H9 (cell line): ENCODE results near the gene ZNF275. TPM values are rescaled to one million over a fixed set of nuclear protein-coding genes. Genes with fewer than 3 reads are reported as not detected.

Experiments
- DNase-seq: peaks from one replicate; pipeline ENCODE4 v3.0.0-alpha.2; 2017
- H2AFZ ChIP-seq: one replicate; pipeline ENCODE4 v1.6.1; 2013; ENCODE audit warnings: mild to moderate bottlenecking, low read length, control low read depth, moderate library complexity
- H2AK5ac ChIP-seq: 2 replicates; pipeline ENCODE4 v1.6.1; 2013; ENCODE audit warnings: low read length, control low read depth, mixed read lengths; ENCODE audit not compliant: insufficient read length
- H2BK120ac ChIP-seq: one replicate; pipeline ENCODE4 v1.6.1; 2013; ENCODE audit warnings: low read depth, mild to moderate bottlenecking, low read length, control low read depth, inconsistent platforms; ENCODE audit not compliant: poor library complexity, severe bottlenecking
- H2BK12ac ChIP-seq: 2 replicates; pipeline ENCODE4 v1.6.1; 2013; ENCODE audit warnings: low read length, control low read depth, mixed read lengths, low read depth; ENCODE audit not compliant: insufficient read length
- H2BK15ac ChIP-seq: 2 replicates; pipeline ENCODE4 v1.6.1; 2013; ENCODE audit warnings: low read depth, low read length, control low read depth
- H2BK20ac ChIP-seq: one replicate; pipeline ENCODE4 v1.6.1; 2013; ENCODE audit warnings: low read depth, mild to moderate bottlenecking, low read length, control low read depth, inconsistent platforms; ENCODE audit not compliant: poor library complexity, severe bottlenecking
- H2BK5ac ChIP-seq: 2 replicates; pipeline ENCODE4 v1.6.1; 2013; ENCODE audit warnings: low read length, control low read depth, mixed read lengths; ENCODE audit not compliant: insufficient read length
- H3K14ac ChIP-seq: 2 replicates; pipeline ENCODE4 v1.6.1; 2013; ENCODE audit warnings: low read length, control low read depth; ENCODE audit not compliant: insufficient read depth
- H3K18ac ChIP-seq: 2 replicates; pipeline ENCODE4 v1.6.1; 2013; ENCODE audit warnings: low read depth, mild to moderate bottlenecking, mixed read lengths, low read length, control low read depth; ENCODE audit not compliant: insufficient read length
- H3K23ac ChIP-seq: 2 replicates; pipeline ENCODE4 v1.6.1; 2013; ENCODE audit warnings: low read length, control low read depth, mixed read lengths, low read depth; ENCODE audit not compliant: insufficient read length
- H3K23me2 ChIP-seq: 2 replicates; pipeline ENCODE4 v1.6.1; 2013; ENCODE audit warnings: low read depth, mild to moderate bottlenecking, mixed read lengths, low read length, control low read depth; ENCODE audit not compliant: insufficient read length, poor library complexity, severe bottlenecking
- H3K27ac ChIP-seq: 2 replicates; pipeline ENCODE4 v1.5.1; 2013; ENCODE audit warnings: low read length, control low read depth, mixed read lengths, low read depth; ENCODE audit not compliant: insufficient read length
- H3K27me3 ChIP-seq: 2 replicates; pipeline ENCODE4 v1.6.1; 2013; ENCODE audit warnings: low read length, control low read depth, inconsistent platforms; ENCODE audit not compliant: insufficient read depth
- H3K4ac ChIP-seq: 2 replicates; pipeline ENCODE4 v1.6.1; 2013; ENCODE audit warnings: low read depth, mild to moderate bottlenecking, control low read depth, inconsistent platforms, low read length, moderate library complexity
- H3K4me1 ChIP-seq: 2 replicates; pipeline ENCODE4 v1.6.1; 2013; ENCODE audit warnings: low read length, control low read depth, inconsistent platforms; ENCODE audit not compliant: insufficient read depth
- H3K4me2 ChIP-seq: 2 replicates; pipeline ENCODE4 v1.6.1; 2013; ENCODE audit warnings: low read length, control low read depth, mixed read lengths; ENCODE audit not compliant: insufficient read length, insufficient read depth
- H3K56ac ChIP-seq: 2 replicates; pipeline ENCODE4 v1.6.1; 2013; ENCODE audit warnings: low read depth, mild to moderate bottlenecking, mixed read lengths, low read length, control low read depth; ENCODE audit not compliant: insufficient read length
- H3K79me1 ChIP-seq: 2 replicates; pipeline ENCODE4 v1.6.1; 2013; ENCODE audit warnings: low read depth, mild to moderate bottlenecking, moderate library complexity, low read length, control low read depth, inconsistent platforms; ENCODE audit not compliant: insufficient read depth, poor library complexity, severe bottlenecking
- H3K79me2 ChIP-seq: 2 replicates; pipeline ENCODE4 v1.6.1; 2013; ENCODE audit warnings: low read length, control low read depth, inconsistent platforms; ENCODE audit not compliant: insufficient read depth
- H3K9ac ChIP-seq: 2 replicates; pipeline ENCODE4 v1.6.1; 2013; ENCODE audit warnings: low read length, control low read depth, mixed read lengths; ENCODE audit not compliant: insufficient read length; ENCODE audit errors: extremely low read depth
- H3K9me3 ChIP-seq: one replicate; pipeline ENCODE4 v1.6.1; 2013; ENCODE audit warnings: low read depth, low read length, inconsistent platforms; ENCODE audit not compliant: control insufficient read depth
- H3T11ph ChIP-seq: one replicate; pipeline ENCODE4 v1.6.1; 2013; ENCODE audit warnings: mild to moderate bottlenecking, low read length, control low read depth, inconsistent platforms
- H4K20me1 ChIP-seq: one replicate; pipeline ENCODE4 v1.6.1; 2013; ENCODE audit not compliant: control insufficient read depth, insufficient read length, insufficient read depth
- H4K5ac ChIP-seq: 2 replicates; pipeline ENCODE4 v1.6.1; 2013; ENCODE audit warnings: low read depth, mild to moderate bottlenecking, mixed read lengths, low read length, control low read depth; ENCODE audit not compliant: insufficient read length
- H4K8ac ChIP-seq: replicated peaks from 2 replicates; pipeline ENCODE4 v1.6.1; 2013; ENCODE audit warnings: low read length, control low read depth, mixed read lengths, low read depth; ENCODE audit not compliant: insufficient read length
- H4K91ac ChIP-seq: 2 replicates; pipeline ENCODE4 v1.6.1; 2013; ENCODE audit warnings: low read depth, mild to moderate bottlenecking, moderate library complexity, mixed read lengths, low read length, control low read depth; ENCODE audit not compliant: insufficient read length
- H3K27ac Mint-ChIP-seq, 3 experiments: 2 replicates in 2 of 3; 3 replicates in 1 of 3; pipeline ENCODE4 v1.8.0; 2020 to 2021; ENCODE audit warnings: mixed read lengths in 3 of 3, mild to moderate bottlenecking in 1 of 3, moderate library complexity in 1 of 3
- H3K27me3 Mint-ChIP-seq: 2 replicates; pipeline ENCODE4 v1.8.0; 2021; ENCODE audit warnings: low read depth, mild to moderate bottlenecking, moderate library complexity, mixed read lengths
- H3K36me3 Mint-ChIP-seq, 3 experiments: 2 replicates in 2 of 3; 3 replicates in 1 of 3; pipeline ENCODE4 v1.8.0; 2020 to 2021; ENCODE audit warnings: low read depth in 3 of 3, mixed read lengths in 3 of 3; ENCODE audit not compliant: insufficient read depth in 1 of 3
- H3K4me1 Mint-ChIP-seq, 2 experiments: 2 replicates each; pipeline ENCODE4 v1.8.0; 2020; ENCODE audit warnings: mixed read lengths in 2 of 2
- H3K4me3 Mint-ChIP-seq, 2 experiments: 2 replicates in 1 of 2; 3 replicates in 1 of 2; pipeline ENCODE4 v1.8.0; 2020 to 2021; ENCODE audit warnings: mild to moderate bottlenecking in 2 of 2, mixed read lengths in 2 of 2, moderate library complexity in 1 of 2
- H3K9me3 Mint-ChIP-seq, 2 experiments: 2 replicates in 1 of 2; 3 replicates in 1 of 2; pipeline ENCODE4 v1.8.0; 2020; ENCODE audit warnings: mild to moderate bottlenecking in 2 of 2, mixed read lengths in 2 of 2, moderate library complexity in 1 of 2
- CTCF ChIP-seq: fragments of 200-600 bp; sonication (generic); conservative IDR thresholded peaks from 3 replicates; pipeline ENCODE4 v1.8.0; 2021; ENCODE audit warnings: antibody characterized with exemption, mild to moderate bottlenecking
- WGBS: extraction: QIAGEN DNeasy Blood & Tissue Kit; methylation state at CpG from one replicate; pipeline ENCODE4 v1.1.7; 2013; ENCODE audit warnings: missing lambda C conversion rate, low lambda C conversion rate, mixed read lengths; ENCODE audit not compliant: insufficient read length; ENCODE audit errors: extremely low coverage; 5-methylcytosine and 5-hydroxymethylcytosine counted together
- total RNA-seq: library from RNA; stranded (reverse); gene quantifications from 2 replicates; pipeline ENCODE4 v1.2.1, GENCODE V29; 2021

The ZNF275 gene
- total RNA-seq, 1 experiment from 2014 or later: 11.8 TPM

- peaks cover 42 to 74% (median 65%) of the 10 kb centered on the region in 3 experiments; a peak in 6 of 7 replicates for H3K36me3 Mint-ChIP-seq
- Histone ChIP-seq H2BK20ac (no peak overlapping the region), H2BK5ac (no peak overlapping the region), H3T11ph (no peak overlapping the region), H3K27ac (no peak overlapping the region), H3K9ac (no peak overlapping the region), H4K5ac (no peak overlapping the region), H2AFZ (no peak overlapping the region), H3K18ac (no peak overlapping the region), H2BK120ac (no peak overlapping the region), H3K23me2 (no peaks in the 10 kb centered on the region), H3K79me2 (no peaks in the 10 kb centered on the region), H2BK15ac (no peak overlapping the region), H3K79me1 (no peaks in the 10 kb centered on the region), H3K23ac (no peak overlapping the region), H3K4me1 (no peaks in the 10 kb centered on the region), H2BK12ac (no peak overlapping the region), H3K14ac (no peak overlapping the region), H4K8ac (no peak overlapping the region), H4K20me1 (no peaks in the 10 kb centered on the region), H2AK5ac (no peak overlapping the region), H4K91ac (no peak overlapping the region), H3K4me2 (no peak overlapping the region), H3K27me3 (no peaks in the 10 kb centered on the region), H3K56ac (no peak overlapping the region), H3K4ac (no peak overlapping the region), H3K9me3 (peaks cover 59% of the 10 kb centered on the region)
- H3K4me3 Mint-ChIP-seq: no peak overlapping the region
- peaks cover 73 to 87% of the 10 kb centered on the region in 2 experiments for H3K9me3 Mint-ChIP-seq
- no peak for DNase-seq
- H3K4me1 Mint-ChIP-seq: no peaks in the 10 kb centered on the region
- no peak overlapping the region for H3K27ac Mint-ChIP-seq
- no peaks in the 10 kb centered on the region for H3K27me3 Mint-ChIP-seq
- no CpG with 5 or more reads among the region's 9 CpGs for WGBS
- TF ChIP-seq CTCF: no peak
Measured at GRCh38 chrX:153342762-153343558, 9.0 kb downstream of the ZNF275 start.
